GM12878 (cell line): ENCODE measurements around the gene HOXA10. TPM values are rescaled to one million over a fixed set of nuclear protein-coding genes. Genes with fewer than 3 reads are reported as not detected.

ENCODE experiments used
- ATAC-seq: fragments of 200-7000 bp; cut with Tn5 transposase; 3 replicates; pipeline ENCODE4 v1.9.1; 2020; ENCODE audit warnings: mild to moderate bottlenecking, moderate library complexity
- BruUV-seq: library from RNA; stranded (reverse); fragments of 400-500 nt; replicated peaks from 2 replicates; lab custom pipeline; 2021; lab: Mats Ljungman, UMichigan
- CTCF ChIA-PET: fragments of 300-600 bp; sonication (Branson Sonifier 250); formaldehyde crosslinking; extraction: SDS; loops from one replicate; lab custom pipeline; 2021; ENCODE audit warnings: inconsistent platforms; lab: Yijun Ruan, JAX
- POLR2A ChIA-PET: fragments of 350-600 bp; formaldehyde crosslinking; extraction: SDS; loops from one replicate; lab custom pipeline; 2021; ENCODE audit warnings: inconsistent platforms; lab: Charles Lee
- RAD21 ChIA-PET: fragments of 300-600 bp; sonication (Branson Sonifier 250); formaldehyde crosslinking; loops from one replicate; lab custom pipeline; 2023; ENCODE audit warnings: antibody characterized with exemption; ENCODE audit not compliant: unreplicated experiment; lab: Charles Lee
- SMC1A ChIA-PET: fragments of 300-600 bp; sonication (Branson Sonifier 250); formaldehyde crosslinking; loops from one replicate; lab custom pipeline; 2023; ENCODE audit not compliant: unreplicated experiment, uncharacterized antibody; lab: Charles Lee
- DNase-seq: peaks from one replicate; pipeline ENCODE4 v3.0.0-alpha.2; 2011; ENCODE audit warnings: low read depth, low spot score
- FAIRE-seq: peaks from 3 replicates; lab custom pipeline; 2011; peaks lifted over from hg19 to GRCh38; lab: Jason Lieb, UNC
- H2AFZ ChIP-seq: 2 replicates; pipeline ENCODE4 v1.6.0; 2011; ENCODE audit warnings: low read depth, low read length, control low read depth; ENCODE audit not compliant: control insufficient read depth
- H3K27ac ChIP-seq: 2 replicates; pipeline ENCODE4 v1.5.1; 2011; ENCODE audit warnings: control low read depth; ENCODE audit not compliant: control insufficient read depth, insufficient read depth
- H3K27me3 ChIP-seq, 2 experiments: replicated peaks in 1 of 2; 2 replicates each; pipeline versions ENCODE4 v1.6.0 to v1.6.1; 2011; ENCODE audit warnings: low read length in 1 of 2; ENCODE audit not compliant: control insufficient read depth in 2 of 2, insufficient read depth in 2 of 2
- H3K36me3 ChIP-seq, 2 experiments: 2 replicates each; pipeline ENCODE4 v1.5.1; 2011; ENCODE audit warnings: low read length in 1 of 2; ENCODE audit not compliant: control insufficient read depth in 2 of 2, insufficient read depth in 2 of 2
- H3K4me1 ChIP-seq: 2 replicates; pipeline ENCODE4 v1.6.1; 2011; ENCODE audit warnings: mild to moderate bottlenecking, low read length, moderate library complexity, mixed read lengths; ENCODE audit not compliant: control insufficient read depth, insufficient read depth
- H3K4me2 ChIP-seq: 2 replicates; pipeline ENCODE4 v1.6.0; 2011; ENCODE audit warnings: control low read depth; ENCODE audit not compliant: control insufficient read depth, insufficient read depth
- H3K4me3 ChIP-seq: fragments of 200-600 bp; sonication (generic); 2 replicates; pipeline ENCODE4 v1.5.1; 2016
- H3K79me2 ChIP-seq: 2 replicates; pipeline ENCODE4 v1.6.0; 2011; ENCODE audit warnings: low read length; ENCODE audit not compliant: control insufficient read depth, insufficient read depth
- H3K9ac ChIP-seq: 2 replicates; pipeline ENCODE4 v1.8.0; 2011; ENCODE audit warnings: low read length, control low read depth, mixed read lengths; ENCODE audit not compliant: control insufficient read depth, insufficient read depth
- H3K9me3 ChIP-seq: replicated peaks from 3 replicates; pipeline ENCODE4 v1.5.1; 2011; ENCODE audit warnings: mild to moderate bottlenecking, low read length; ENCODE audit not compliant: control insufficient read depth, insufficient read depth
- H4K20me1 ChIP-seq: 2 replicates; pipeline ENCODE4 v1.6.0; 2011; ENCODE audit not compliant: control insufficient read depth, insufficient read depth
- BRCA1 ChIP-seq: IDR thresholded peaks from 2 replicates; pipeline ENCODE4 v1.6.1; 2011; ENCODE audit warnings: low read depth, low read length, improper control_type of control experiment
- CBX3 ChIP-seq: fragments of 200-600 bp; sonication (generic); IDR thresholded peaks from 2 replicates; pipeline ENCODE4 v1.6.1; 2016; ENCODE audit warnings: low read depth, borderline replicate concordance
- CHD2 ChIP-seq: IDR thresholded peaks from 2 replicates; pipeline ENCODE4 v1.6.1; 2011; ENCODE audit warnings: low read depth, low read length, improper control_type of control experiment, borderline replicate concordance
- CTCF ChIP-seq, 3 experiments: IDR thresholded peaks in 2 of 3; conservative IDR thresholded peaks in 1 of 3; 2 replicates each; pipeline ENCODE4 v1.5.1; 2011; ENCODE audit warnings: low read depth in 3 of 3, low read length in 3 of 3, mild to moderate bottlenecking in 3 of 3, control low read depth in 2 of 3, moderate library complexity in 2 of 3, inconsistent platforms in 1 of 3, mixed read lengths in 1 of 3; ENCODE audit not compliant: control insufficient read depth in 2 of 3, insufficient read depth in 1 of 3; ENCODE audit errors: extremely low read depth in 1 of 3
- ESRRA ChIP-seq: IDR thresholded peaks from 2 replicates; pipeline ENCODE4 v1.6.1; 2012; ENCODE audit warnings: mild to moderate bottlenecking, low read length, improper control_type of control experiment
- NFYA ChIP-seq: IDR thresholded peaks from 2 replicates; pipeline ENCODE4 v1.6.1; 2011; ENCODE audit warnings: low read depth, mild to moderate bottlenecking, low read length, improper control_type of control experiment, borderline replicate concordance
- NR2F1 ChIP-seq: fragments of 450-650 bp; conservative IDR thresholded peaks from 2 replicates; pipeline ENCODE4 v1.6.1; 2017; ENCODE audit warnings: mild to moderate bottlenecking
- PAX8 ChIP-seq: fragments of 450-650 bp; IDR thresholded peaks from 2 replicates; pipeline ENCODE4 v1.6.1; 2017; ENCODE audit warnings: mild to moderate bottlenecking, moderate library complexity
- RELB ChIP-seq: fragments of 450-650 bp; IDR thresholded peaks from 2 replicates; pipeline ENCODE4 v1.6.1; 2017; ENCODE audit warnings: low read depth, mild to moderate bottlenecking, moderate library complexity
- REST ChIP-seq: IDR thresholded peaks from 2 replicates; pipeline ENCODE4 v1.6.1; 2012; ENCODE audit warnings: mild to moderate bottlenecking, low read depth, low read length
- SIX5 ChIP-seq: IDR thresholded peaks from 2 replicates; pipeline ENCODE4 v1.6.1; 2011; ENCODE audit warnings: mild to moderate bottlenecking, low read depth, low read length, moderate library complexity; ENCODE audit not compliant: severe bottlenecking
- YBX1 ChIP-seq: fragments of 450-650 bp; IDR thresholded peaks from 2 replicates; pipeline ENCODE4 v1.6.1; 2016; ENCODE audit warnings: antibody characterized with exemption
- WGBS: methylation state at CpG from one replicate; pipeline ENCODE4 v1.1.6; 2016; ENCODE audit warnings: low lambda C conversion rate; ENCODE audit not compliant: insufficient replicate concordance, insufficient coverage; ENCODE audit errors: missing lambda C conversion rate; 5-methylcytosine and 5-hydroxymethylcytosine counted together
- in situ Hi-C: fragments of 300-500 bp; cut with MboI; formaldehyde crosslinking; loops from 9 replicates; pipeline ENCODE4 v1.14.3; 2018; ENCODE audit warnings: mixed read lengths
- intact Hi-C: fragments of 100-400 bp; cut with micrococcal nuclease; formaldehyde crosslinking; loops from one replicate; pipeline ENCODE4 v1.14.2; 2022; ENCODE audit not compliant: unreplicated experiment
- polyA plus RNA-seq, 11 experiments: library from polyadenylated mRNA; depleted of rRNA in 4 of 11; unstranded in 6 of 11; stranded (reverse) in 5 of 11; fragments of >200 nt; fragmentation: Nextera tagmentation in 4 of 11; fragmentation: Illumina TruSeq in 1 of 11; extraction: Ambion mirVana in 4 of 11; extraction: Trizol in 1 of 11; gene quantifications; 1 replicate in 1 of 11; 2 replicates in 10 of 11; pipeline versions ENCODE4 v1.2.1 to v1.2.3, GENCODE V29; 2011 to 2016; ENCODE audit warnings: inconsistent platforms in 2 of 11, missing spikeins in 2 of 11, low read depth in 1 of 11
- total RNA-seq, 4 experiments: library from RNA; depleted of rRNA in 3 of 4; stranded (reverse); fragments of >200 nt in 3 of 4; fragmentation: Illumina TruSeq in 1 of 4; extraction: Trizol in 1 of 4; gene quantifications; 2 replicates each; pipeline versions ENCODE4 v1.2.1 to v1.2.3, GENCODE V29; 2013 to 2021
- TF ChIP-seq, protein P1 (sequence below): fragments of 450-650 bp; IDR thresholded peaks from 2 replicates; pipeline ENCODE4 v1.6.1; 2018; ENCODE audit warnings: borderline replicate concordance, mild to moderate bottlenecking; ENCODE audit not compliant: partially characterized antibody

The HOXA10 gene
- total and polyA plus RNA-seq, 10 of the 15 experiments (the other 5 are each of a cell fraction or from before 2014, with no cell fraction given): not detected

GRCh38 chr7:27129729-27130539 lies 44.2 kb downstream of the HOXA10 start:
- H3K79me2 ChIP-seq: no peaks in the 10 kb centered on the region
- intact Hi-C loops (no loop called here), in situ Hi-C loops (no loop called here)
- BruUV-seq: no TSS peak
- no peaks in the 10 kb centered on the region for H3K36me3 ChIP-seq
- H3K27me3 ChIP-seq: peaks cover 0 to 2% of the 10 kb centered on the region in 2 experiments; a peak in 2 of 4 replicates
- H2AFZ ChIP-seq: no peak overlapping the region
- WGBS: 63% methylated on average over 36 of the region's 72 CpGs
- no peaks in the 10 kb centered on the region; the same call in 2 of the 3 replicates for H3K9me3 ChIP-seq
- H4K20me1 ChIP-seq: no peaks in the 10 kb centered on the region
- ATAC-seq (no peak), FAIRE-seq (no peak), DNase-seq (no peak)
- no peak overlapping the region for H3K9ac ChIP-seq
- H3K27ac ChIP-seq: no peak overlapping the region
- ChIA-PET POLR2A (no interaction called here), SMC1A (no interaction called here), CTCF (no interaction called here), RAD21 (interaction anchor here (0.6 kb wide), 1 partner anchor 32 kb away, joined by 3 read pairs; no protein-coding TSS in a partner anchor)
- H3K4me1 ChIP-seq: no peaks in the 10 kb centered on the region
- no peak overlapping the region for H3K4me2 ChIP-seq
- no peak overlapping the region for H3K4me3 ChIP-seq
- TF ChIP-seq BRCA1 (no peak), CHD2 (no peak), YBX1 (no peak), PAX8 (no peak), REST (no peak), ESRRA (no peak), CTCF (IDR thresholded peaks at IDR 0.05 in 2 of 3, conservative IDR thresholded peaks at IDR 0.05 in 1 of 3; ENCODE audit: control insufficient read depth in 2 of 3, extremely low read depth in 1 of 3, insufficient read depth in 1 of 3, low read depth in 3 of 3, low read length in 3 of 3) (no peak), RELB (no peak), CBX3 (no peak), SIX5 (no peak), NFYA (no peak), NR2F1 (no peak)
- TF ChIP-seq, protein P1, sequence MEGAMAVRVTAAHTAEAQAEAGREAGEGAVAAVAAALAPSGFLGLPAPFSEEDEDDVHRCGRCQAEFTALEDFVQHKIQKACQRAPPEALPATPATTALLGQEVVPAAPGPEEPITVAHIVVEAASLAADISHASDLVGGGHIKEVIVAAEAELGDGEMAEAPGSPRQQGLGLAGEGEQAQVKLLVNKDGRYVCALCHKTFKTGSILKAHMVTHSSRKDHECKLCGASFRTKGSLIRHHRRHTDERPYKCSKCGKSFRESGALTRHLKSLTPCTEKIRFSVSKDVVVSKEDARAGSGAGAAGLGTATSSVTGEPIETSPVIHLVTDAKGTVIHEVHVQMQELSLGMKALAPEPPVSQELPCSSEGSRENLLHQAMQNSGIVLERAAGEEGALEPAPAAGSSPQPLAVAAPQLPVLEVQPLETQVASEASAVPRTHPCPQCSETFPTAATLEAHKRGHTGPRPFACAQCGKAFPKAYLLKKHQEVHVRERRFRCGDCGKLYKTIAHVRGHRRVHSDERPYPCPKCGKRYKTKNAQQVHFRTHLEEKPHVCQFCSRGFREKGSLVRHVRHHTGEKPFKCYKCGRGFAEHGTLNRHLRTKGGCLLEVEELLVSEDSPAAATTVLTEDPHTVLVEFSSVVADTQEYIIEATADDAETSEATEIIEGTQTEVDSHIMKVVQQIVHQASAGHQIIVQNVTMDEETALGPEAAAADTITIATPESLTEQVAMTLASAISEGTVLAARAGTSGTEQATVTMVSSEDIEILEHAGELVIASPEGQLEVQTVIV: no peak
